OCI-LY1 (cell line): ENCODE data around the gene KCNMA1.

ENCODE experiments used
- H2AFZ ChIP-seq: fragments of 200-600 bp; sonication (generic), shearing (Covaris generic); 2 replicates; pipeline ENCODE4 v1.6.0; 2014; ENCODE audit warnings: antibody characterized with exemption, mild to moderate bottlenecking, low read length
- H3F3A ChIP-seq: fragments of 200-600 bp; sonication (generic), shearing (Covaris generic); 2 replicates; pipeline ENCODE4 v1.6.0; 2014; ENCODE audit warnings: mild to moderate bottlenecking, antibody characterized with exemption, low read length, moderate library complexity; ENCODE audit not compliant: insufficient read depth
- H3K27ac ChIP-seq: fragments of 200-600 bp; sonication (generic); 2 replicates; pipeline ENCODE4 v1.5.1; 2014; ENCODE audit warnings: low read length, mixed run types, mild to moderate bottlenecking, low read depth; ENCODE audit not compliant: poor library complexity, severe bottlenecking
- H3K27me3 ChIP-seq: fragments of 200-600 bp; sonication (generic); 2 replicates; pipeline ENCODE4 v1.6.0; 2014; ENCODE audit warnings: antibody characterized with exemption, mild to moderate bottlenecking, low read length, moderate library complexity; ENCODE audit not compliant: insufficient read depth
- H3K36me3 ChIP-seq: fragments of 200-600 bp; sonication (generic); 2 replicates; pipeline ENCODE4 v1.6.1; 2014; ENCODE audit warnings: mild to moderate bottlenecking, antibody characterized with exemption, low read length, moderate library complexity, mixed read lengths; ENCODE audit not compliant: insufficient read depth
- H3K4me1 ChIP-seq: fragments of 200-600 bp; sonication (generic); 2 replicates; pipeline ENCODE4 v1.5.1; 2014; ENCODE audit warnings: mild to moderate bottlenecking, low read length, moderate library complexity; ENCODE audit not compliant: insufficient read depth, severe bottlenecking
- H3K4me2 ChIP-seq: fragments of 200-600 bp; sonication (generic), shearing (Covaris generic); 2 replicates; pipeline ENCODE4 v1.6.1; 2014; ENCODE audit warnings: low read length
- H3K4me3 ChIP-seq: fragments of 200-600 bp; sonication (generic); 2 replicates; pipeline ENCODE4 v1.5.1; 2014; ENCODE audit warnings: low read length, low read depth, mild to moderate bottlenecking, mixed read lengths; ENCODE audit not compliant: poor library complexity, severe bottlenecking
- H3K79me2 ChIP-seq: fragments of 200-600 bp; shearing (Covaris generic); 2 replicates; pipeline ENCODE4 v1.6.1; 2016; ENCODE audit warnings: mixed run types, low read length, mixed read lengths; ENCODE audit not compliant: insufficient read depth
- H3K9ac ChIP-seq: fragments of 200-600 bp; sonication (generic), shearing (Covaris generic); 2 replicates; pipeline ENCODE4 v1.6.1; 2014; ENCODE audit warnings: mild to moderate bottlenecking, low read length, mixed read lengths
- H3K9me2 ChIP-seq: fragments of 200-600 bp; sonication (generic), shearing (Covaris generic); 2 replicates; pipeline ENCODE4 v1.6.1; 2014; ENCODE audit warnings: low read depth, mild to moderate bottlenecking, low read length, mixed read lengths
- H3K9me3 ChIP-seq: fragments of 200-600 bp; shearing (Covaris generic); 2 replicates; pipeline ENCODE4 v1.6.1; 2014; ENCODE audit warnings: low read length, mixed read lengths
- H4K20me1 ChIP-seq: fragments of 200-600 bp; sonication (generic), shearing (Covaris generic); 2 replicates; pipeline ENCODE4 v1.6.0; 2016; ENCODE audit warnings: mild to moderate bottlenecking, low read length; ENCODE audit not compliant: insufficient read depth
- EZH2 ChIP-seq: fragments of 200-600 bp; sonication (generic), shearing (Covaris generic); IDR thresholded peaks from 2 replicates; pipeline ENCODE4 v1.8.0; 2017; ENCODE audit warnings: borderline replicate concordance, mixed run types, mild to moderate bottlenecking, antibody characterized with exemption, low read length, moderate library complexity, mixed read lengths
- TF ChIP-seq, protein P1 (sequence below): fragments of 200-600 bp; sonication (generic), shearing (Covaris generic); IDR thresholded peaks from 2 replicates; pipeline ENCODE4 v1.5.1; 2017; ENCODE audit warnings: mild to moderate bottlenecking, antibody characterized with exemption, low read length, moderate library complexity, mixed read lengths

The KCNMA1 gene

DNA sequence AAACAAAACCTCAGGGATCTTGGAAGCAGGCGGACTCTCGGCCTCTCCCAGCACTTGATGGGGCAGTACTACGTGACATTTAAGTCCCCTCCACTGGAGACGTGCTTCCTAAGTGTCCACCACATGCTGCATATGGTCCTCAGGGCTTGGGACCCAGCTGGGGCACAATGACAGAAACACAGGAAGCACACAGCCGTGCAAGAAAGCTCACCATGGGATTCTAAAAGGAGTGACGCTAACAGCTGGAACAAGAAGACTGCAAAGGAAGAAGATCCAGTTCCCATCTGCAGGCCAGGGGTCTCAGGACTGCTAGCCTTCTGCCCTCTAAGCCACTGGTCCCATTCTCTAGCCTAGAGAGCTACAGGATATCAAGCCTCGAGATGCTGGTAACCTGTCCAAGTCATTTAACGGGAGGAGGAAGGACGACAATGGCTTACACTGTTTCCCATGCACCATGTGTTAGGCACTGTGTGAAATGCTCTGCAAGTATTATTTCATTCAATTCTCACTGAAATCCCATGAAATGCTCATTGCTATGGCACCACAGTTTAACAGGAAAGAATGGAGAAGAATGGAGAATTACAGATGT lies 61.1 kb downstream of the KCNMA1 start:
- H2AFZ ChIP-seq, result no peak overlapping the region
- no peak overlapping the region for H3K4me2 ChIP-seq
- no peak overlapping the region for H3K4me3 ChIP-seq
- H3F3A ChIP-seq, result no peaks in the 10 kb centered on the region
- no peaks in the 10 kb centered on the region for H3K9me2 ChIP-seq
- no peak overlapping the region for H3K27ac ChIP-seq
- TF ChIP-seq, protein P1, sequence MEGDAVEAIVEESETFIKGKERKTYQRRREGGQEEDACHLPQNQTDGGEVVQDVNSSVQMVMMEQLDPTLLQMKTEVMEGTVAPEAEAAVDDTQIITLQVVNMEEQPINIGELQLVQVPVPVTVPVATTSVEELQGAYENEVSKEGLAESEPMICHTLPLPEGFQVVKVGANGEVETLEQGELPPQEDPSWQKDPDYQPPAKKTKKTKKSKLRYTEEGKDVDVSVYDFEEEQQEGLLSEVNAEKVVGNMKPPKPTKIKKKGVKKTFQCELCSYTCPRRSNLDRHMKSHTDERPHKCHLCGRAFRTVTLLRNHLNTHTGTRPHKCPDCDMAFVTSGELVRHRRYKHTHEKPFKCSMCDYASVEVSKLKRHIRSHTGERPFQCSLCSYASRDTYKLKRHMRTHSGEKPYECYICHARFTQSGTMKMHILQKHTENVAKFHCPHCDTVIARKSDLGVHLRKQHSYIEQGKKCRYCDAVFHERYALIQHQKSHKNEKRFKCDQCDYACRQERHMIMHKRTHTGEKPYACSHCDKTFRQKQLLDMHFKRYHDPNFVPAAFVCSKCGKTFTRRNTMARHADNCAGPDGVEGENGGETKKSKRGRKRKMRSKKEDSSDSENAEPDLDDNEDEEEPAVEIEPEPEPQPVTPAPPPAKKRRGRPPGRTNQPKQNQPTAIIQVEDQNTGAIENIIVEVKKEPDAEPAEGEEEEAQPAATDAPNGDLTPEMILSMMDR, result no peak
- TF ChIP-seq EZH2, result no peak
- no peaks in the 10 kb centered on the region for H3K4me1 ChIP-seq
- no peaks in the 10 kb centered on the region for H3K9me3 ChIP-seq
- no peaks in the 10 kb centered on the region for H3K79me2 ChIP-seq
- no peaks in the 10 kb centered on the region for H3K27me3 ChIP-seq
- no peak overlapping the region for H3K9ac ChIP-seq
- H3K36me3 ChIP-seq, result no peaks in the 10 kb centered on the region
- H4K20me1 ChIP-seq, result no peaks in the 10 kb centered on the region

DNA sequence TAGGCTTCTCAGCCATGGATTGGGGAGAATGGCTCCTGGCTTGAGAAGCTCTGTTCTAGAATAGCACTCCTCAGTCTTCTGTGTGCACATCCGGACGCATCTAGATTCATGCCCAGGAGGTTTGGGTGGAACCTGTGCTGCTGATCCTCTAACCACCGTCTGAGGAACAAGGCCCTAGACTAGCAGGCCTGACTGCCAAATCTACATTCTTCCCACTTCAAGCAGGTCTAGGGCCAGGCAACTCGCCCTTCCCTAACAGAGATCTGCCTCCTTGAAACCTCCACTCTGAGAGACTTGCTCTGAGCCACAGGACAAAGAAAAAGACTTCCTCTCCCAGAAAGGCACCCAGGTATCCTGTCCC lies 61.6 kb downstream of the KCNMA1 start:
- no peaks in the 10 kb centered on the region for H3F3A ChIP-seq
- no peaks in the 10 kb centered on the region for H3K9me2 ChIP-seq
- H3K4me2 ChIP-seq, result no peak overlapping the region
- no peaks in the 10 kb centered on the region for H3K79me2 ChIP-seq
- H3K27ac ChIP-seq, result no peak overlapping the region
- no peaks in the 10 kb centered on the region for H3K36me3 ChIP-seq
- H3K9me3 ChIP-seq, result no peaks in the 10 kb centered on the region
- no peaks in the 10 kb centered on the region for H3K4me1 ChIP-seq
- no peak overlapping the region for H2AFZ ChIP-seq
- TF ChIP-seq, protein P1, result no peak
- TF ChIP-seq EZH2, result no peak
- no peak overlapping the region for H3K9ac ChIP-seq
- no peak overlapping the region for H3K4me3 ChIP-seq
- no peaks in the 10 kb centered on the region for H3K27me3 ChIP-seq
- no peaks in the 10 kb centered on the region for H4K20me1 ChIP-seq

DNA sequence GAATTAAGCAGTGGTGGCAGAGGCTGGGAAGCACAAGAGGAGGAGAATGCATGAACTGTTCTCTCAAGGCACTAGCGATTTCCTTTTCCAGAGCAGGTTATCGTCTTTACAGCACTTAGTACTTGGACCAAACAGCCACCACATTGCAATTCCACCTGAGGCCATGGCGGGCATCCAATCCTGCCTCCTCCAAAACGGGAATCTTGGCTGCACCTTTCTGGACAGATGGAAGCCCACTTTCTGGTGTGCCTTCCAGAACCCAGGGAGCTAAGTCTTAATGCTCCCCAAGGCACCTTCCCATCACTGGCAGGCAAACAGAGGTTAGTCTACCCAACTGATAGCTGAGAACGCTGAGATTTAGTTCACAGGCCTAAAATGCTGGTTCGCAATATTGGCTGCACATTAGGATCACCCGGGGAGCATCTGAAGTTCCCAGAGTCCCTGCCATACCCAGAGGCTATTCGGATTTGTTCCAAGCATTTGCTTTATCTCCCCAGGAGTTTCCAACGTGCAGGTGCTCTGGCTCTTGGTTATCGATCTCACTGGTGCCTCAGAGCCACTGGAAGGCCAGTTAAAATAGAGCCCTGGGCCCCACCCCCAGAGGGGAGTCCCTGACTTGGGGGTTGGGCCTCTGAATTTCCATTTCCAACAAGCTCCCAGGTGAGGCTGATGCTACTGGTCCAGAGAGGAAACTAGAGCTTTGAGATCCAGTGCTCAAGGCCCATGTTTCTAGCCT lies 62.2 kb downstream of the KCNMA1 start:
- H3K4me2 ChIP-seq, result no peak overlapping the region
- no peak overlapping the region for H3K27ac ChIP-seq
- no peak overlapping the region for H3K9ac ChIP-seq
- H3K36me3 ChIP-seq, result no peaks in the 10 kb centered on the region
- TF ChIP-seq EZH2, result no peak
- TF ChIP-seq, protein P1, result no peak
- no peaks in the 10 kb centered on the region for H3K27me3 ChIP-seq
- no peak overlapping the region for H3K4me3 ChIP-seq
- no peaks in the 10 kb centered on the region for H3F3A ChIP-seq
- no peaks in the 10 kb centered on the region for H3K9me2 ChIP-seq
- no peaks in the 10 kb centered on the region for H3K9me3 ChIP-seq
- H3K79me2 ChIP-seq, result no peaks in the 10 kb centered on the region
- no peaks in the 10 kb centered on the region for H3K4me1 ChIP-seq
- H4K20me1 ChIP-seq, result no peaks in the 10 kb centered on the region
- H2AFZ ChIP-seq, result no peak overlapping the region
